SK-N-MC (cell line): ENCODE results near the gene SRP9.

ENCODE experiments used
- EZH2 ChIP-seq: fragments of 200-600 bp; sonication (generic); IDR thresholded peaks from one replicate; pipeline ENCODE4 v1.6.1; 2017; ENCODE audit warnings: antibody characterized with exemption
- POLR2AphosphoS5 ChIP-seq: IDR thresholded peaks from 2 replicates; pipeline ENCODE4 v1.6.1; 2012; ENCODE audit warnings: mild to moderate bottlenecking, low read depth, low read length, borderline replicate concordance

DNA sequence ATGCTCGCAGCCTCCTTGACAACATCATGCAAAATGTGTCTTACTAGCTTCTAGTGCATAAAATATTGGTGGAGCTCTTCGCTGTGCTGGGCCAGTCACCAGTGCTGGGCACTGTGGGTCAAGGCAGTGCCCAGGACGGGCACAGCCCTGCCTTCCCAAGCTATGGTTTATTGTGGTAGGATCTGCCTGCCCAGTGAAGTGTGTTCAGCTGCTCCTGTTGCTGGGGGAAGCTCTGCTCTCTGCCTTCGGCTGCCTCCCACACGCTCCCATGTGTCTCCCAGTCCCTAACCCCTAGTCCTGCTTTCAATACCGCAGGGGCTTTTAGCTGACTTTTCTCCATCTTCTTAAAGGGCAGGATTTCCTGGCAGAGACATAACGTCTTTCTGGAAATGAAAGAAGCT, 48.0 kb downstream of the SRP9 start:
- TF ChIP-seq POLR2AphosphoS5, result no peak
- TF ChIP-seq EZH2, result no peak
